HG03108 (cell line): Measurements from ENCODE around the gene DALRD3.

Experiments used
- ATAC-seq: cut with Tn5 transposase; IDR thresholded peaks from one replicate; pipeline ENCODE4 v1.9.1; 2021; ENCODE audit warnings: moderate library complexity; ENCODE audit not compliant: unreplicated experiment

DALRD3 gene

GRCh38 chr3:49006408-49007067, 11.8 kb downstream of the DALRD3 start:
- no peak for ATAC-seq

GRCh38 chr3:49005998-49006397, 12.4 kb downstream of the DALRD3 start:
- no peak for ATAC-seq

- ATAC-seq, result no peak
Observed at GRCh38 chr3:49005303-49005680, 13.1 kb downstream of the DALRD3 start.

- ATAC-seq, result no peak
Observed at GRCh38 chr3:49004352-49005302, 13.8 kb downstream of the DALRD3 start.

GRCh38 chr3:49001155-49001554, 17.2 kb downstream of the DALRD3 start:
- ATAC-seq, result no peak

- no peak for ATAC-seq
Observed at GRCh38 chr3:48999085-48999858, 19.1 kb downstream of the DALRD3 start.

- ATAC-seq, result no peak
Observed at GRCh38 chr3:48997714-48998637, 20.4 kb downstream of the DALRD3 start.

GRCh38 chr3:48997102-48997635, 21.2 kb downstream of the DALRD3 start:
- no peak for ATAC-seq

- ATAC-seq, result no peak
Observed at GRCh38 chr3:48996640-48997039, 21.7 kb downstream of the DALRD3 start.

- ATAC-seq, result no peak
Observed at GRCh38 chr3:48993834-48994233, 24.5 kb downstream of the DALRD3 start.

- ATAC-seq, result no peak
Observed at GRCh38 chr3:48991851-48992545, 26.4 kb downstream of the DALRD3 start.

- ATAC-seq, result no peak
Observed at GRCh38 chr3:48990636-48991469, 27.5 kb downstream of the DALRD3 start.

- peak; percentile 56 for ATAC-seq
Observed at GRCh38 chr3:48989796-48990635, 28.4 kb downstream of the DALRD3 start, which contains the start of gene P4HTM. TSS of gene P4HTM (plus strand) at chr3:48990241. CDS start at chr3:48990257, 16 bp downstream.

GRCh38 chr3:48989126-48989795, 29.1 kb downstream of the DALRD3 start:
- ATAC-seq, result no peak

GRCh38 chr3:48985831-48986376, 32.5 kb downstream of the DALRD3 start:
- ATAC-seq, result no peak

- ATAC-seq, result no peak
Observed at GRCh38 chr3:48984663-48985062, 33.7 kb downstream of the DALRD3 start.

GRCh38 chr3:48983096-48983495, 35.3 kb downstream of the DALRD3 start:
- ATAC-seq, result no peak
